Effector memory CD8-positive, alpha-beta T cell (primary cell): ENCODE results near the gene KLHL25.
A peak's percentile ranks its signal among the peaks of the same experiment; 100 is the strongest.

Experiments used
- ATAC-seq: fragments of 150-1000 bp; cut with Tn5 transposase; replicated peaks from 2 replicates; pipeline ENCODE4 v1.10.0; 2021; ENCODE audit warnings: mild to moderate bottlenecking, moderate library complexity
- DNase-seq, 3 experiments: peaks; one replicate each; pipeline ENCODE4 v3.0.0; 2021
- H3K27ac Mint-ChIP-seq, 2 donors: one replicate each; pipeline ENCODE4 v1.8.0; 2022; ENCODE audit warnings: mild to moderate bottlenecking in 2 of 2, mixed read lengths in 2 of 2, moderate library complexity in 2 of 2
- H3K27me3 Mint-ChIP-seq, 2 donors: one replicate each; pipeline ENCODE4 v1.8.0; 2022; ENCODE audit warnings: mixed read lengths in 2 of 2
- H3K36me3 Mint-ChIP-seq: one replicate; pipeline ENCODE4 v1.8.0; 2022; ENCODE audit warnings: mild to moderate bottlenecking, moderate library complexity, mixed read lengths; ENCODE audit not compliant: insufficient read depth
- H3K4me1 Mint-ChIP-seq, 2 donors: one replicate each; pipeline ENCODE4 v1.8.0; 2022; ENCODE audit warnings: low read depth in 2 of 2, mixed read lengths in 2 of 2
- H3K4me3 Mint-ChIP-seq, 2 donors: one replicate each; pipeline ENCODE4 v1.8.0; 2022; ENCODE audit warnings: mild to moderate bottlenecking in 2 of 2, mixed read lengths in 2 of 2, moderate library complexity in 2 of 2
- H3K9me3 Mint-ChIP-seq, 2 donors: one replicate each; pipeline ENCODE4 v1.8.0; 2022; ENCODE audit warnings: mixed read lengths in 2 of 2

Gene KLHL25

GRCh38 chr15:85767785-85768529 is 26.8 kb downstream of the KLHL25 start:
- Mint-ChIP-seq H3K27me3 (no peaks in the 10 kb centered on the region), H3K4me1 (peaks cover 6 to 20% of the 10 kb centered on the region in 2 donors), H3K36me3 (peaks cover 8% of the 10 kb centered on the region), H3K4me3 (no peak overlapping the region), H3K27ac (no peak overlapping the region), H3K9me3 (no peaks in the 10 kb centered on the region)
- no peak for DNase-seq
- ATAC-seq = no peak

- Mint-ChIP-seq H3K27me3 (no peaks in the 10 kb centered on the region), H3K4me1 (peaks cover 5 to 13% of the 10 kb centered on the region in 2 donors)
Measured at GRCh38 chr15:85766001-85766831, 28.5 kb downstream of the KLHL25 start.

GRCh38 chr15:85764649-85765277 is 30.0 kb downstream of the KLHL25 start:
- H3K4me1 Mint-ChIP-seq = peaks cover 5 to 13% of the 10 kb centered on the region in 2 donors
- no peak for ATAC-seq
- H3K36me3 Mint-ChIP-seq = peaks cover 8% of the 10 kb centered on the region
- no peak for DNase-seq
- no peak overlapping the region for H3K4me3 Mint-ChIP-seq
- H3K27me3 Mint-ChIP-seq = no peaks in the 10 kb centered on the region
- no peaks in the 10 kb centered on the region for H3K9me3 Mint-ChIP-seq
- peak overlapping the region in 1 of 2 donors; percentile 35 for H3K27ac Mint-ChIP-seq

More at GRCh38 chr15:85766001-85766831, 28.5 kb downstream of the KLHL25 start:
- ATAC-seq = no peak
- no peak for DNase-seq
- H3K4me3 Mint-ChIP-seq = no peak overlapping the region
- peaks cover 8% of the 10 kb centered on the region for H3K36me3 Mint-ChIP-seq
- no peak overlapping the region for H3K27ac Mint-ChIP-seq
- H3K9me3 Mint-ChIP-seq = no peaks in the 10 kb centered on the region

GRCh38 chr15:85763673-85764633 is 30.8 kb downstream of the KLHL25 start:
- H3K4me3 Mint-ChIP-seq = no peak overlapping the region
- H3K4me1 Mint-ChIP-seq = peaks cover 5 to 13% of the 10 kb centered on the region in 2 donors
- peak overlapping the region in 1 of 2 donors; percentile 35 for H3K27ac Mint-ChIP-seq
- ATAC-seq (no peak), DNase-seq (no peak)
- no peaks in the 10 kb centered on the region for H3K9me3 Mint-ChIP-seq
- H3K36me3 Mint-ChIP-seq = peaks cover 15% of the 10 kb centered on the region
- H3K27me3 Mint-ChIP-seq = no peaks in the 10 kb centered on the region

GRCh38 chr15:85763157-85763556 is 31.6 kb downstream of the KLHL25 start:
- Mint-ChIP-seq H3K9me3 (no peaks in the 10 kb centered on the region), H3K4me1 (peaks cover 5 to 13% of the 10 kb centered on the region in 2 donors)

GRCh38 chr15:85762756-85763127 is 32.0 kb downstream of the KLHL25 start:
- ATAC-seq (no peak), DNase-seq (no peak)
- Mint-ChIP-seq H3K4me3 (no peak overlapping the region), H3K9me3 (no peaks in the 10 kb centered on the region), H3K4me1 (peaks cover 5 to 13% of the 10 kb centered on the region in 2 donors), H3K27me3 (no peaks in the 10 kb centered on the region), H3K36me3 (peaks cover 22% of the 10 kb centered on the region), H3K27ac (no peak overlapping the region)

More at GRCh38 chr15:85763157-85763556, 31.6 kb downstream of the KLHL25 start:
- ATAC-seq (no peak), DNase-seq (no peak)
- H3K4me3 Mint-ChIP-seq = no peak overlapping the region
- H3K27ac Mint-ChIP-seq = no peak overlapping the region
- H3K36me3 Mint-ChIP-seq = peaks cover 17% of the 10 kb centered on the region
- no peaks in the 10 kb centered on the region for H3K27me3 Mint-ChIP-seq

GRCh38 chr15:85762039-85762755 is 32.5 kb downstream of the KLHL25 start:
- Mint-ChIP-seq H3K4me3 (no peak overlapping the region), H3K27me3 (no peaks in the 10 kb centered on the region), H3K27ac (no peak overlapping the region), H3K9me3 (no peaks in the 10 kb centered on the region), H3K4me1 (peaks cover 5 to 8% of the 10 kb centered on the region in 2 donors), H3K36me3 (peaks cover 22% of the 10 kb centered on the region)
- no peak for DNase-seq
- no peak for ATAC-seq

GRCh38 chr15:85761635-85762034 is 33.1 kb downstream of the KLHL25 start:
- H3K4me3 Mint-ChIP-seq = no peak overlapping the region

GRCh38 chr15:85760531-85761371 is 34.0 kb downstream of the KLHL25 start:
- Mint-ChIP-seq H3K9me3 (no peaks in the 10 kb centered on the region), H3K27ac (no peak overlapping the region), H3K4me1 (peaks cover 2 to 3% of the 10 kb centered on the region in 2 donors), H3K4me3 (no peak overlapping the region), H3K36me3 (peaks cover 22% of the 10 kb centered on the region), H3K27me3 (no peaks in the 10 kb centered on the region)
- DNase-seq (no peak), ATAC-seq (no peak)

More at GRCh38 chr15:85761635-85762034, 33.1 kb downstream of the KLHL25 start:
- no peak for DNase-seq
- ATAC-seq = no peak
- no peaks in the 10 kb centered on the region for H3K9me3 Mint-ChIP-seq
- peaks cover 22% of the 10 kb centered on the region for H3K36me3 Mint-ChIP-seq
- peaks cover 5 to 8% of the 10 kb centered on the region in 2 donors for H3K4me1 Mint-ChIP-seq
- no peaks in the 10 kb centered on the region for H3K27me3 Mint-ChIP-seq
- H3K27ac Mint-ChIP-seq = no peak overlapping the region

GRCh38 chr15:85760049-85760448 is 34.7 kb downstream of the KLHL25 start:
- H3K4me1 Mint-ChIP-seq = peaks cover 2 to 3% of the 10 kb centered on the region in 2 donors
- H3K36me3 Mint-ChIP-seq = peaks cover 18% of the 10 kb centered on the region
- ATAC-seq (no peak), DNase-seq (no peak)
- no peaks in the 10 kb centered on the region for H3K9me3 Mint-ChIP-seq
- H3K27me3 Mint-ChIP-seq = no peaks in the 10 kb centered on the region
- no peak overlapping the region for H3K27ac Mint-ChIP-seq
- no peak overlapping the region for H3K4me3 Mint-ChIP-seq

- peaks cover 0 to 2% of the 10 kb centered on the region in 2 donors for H3K4me1 Mint-ChIP-seq
- no peaks in the 10 kb centered on the region for H3K9me3 Mint-ChIP-seq
- H3K27ac Mint-ChIP-seq = no peak overlapping the region
- DNase-seq = no peak
- ATAC-seq = no peak
- peaks cover 24% of the 10 kb centered on the region for H3K36me3 Mint-ChIP-seq
- no peak overlapping the region for H3K4me3 Mint-ChIP-seq
- no peaks in the 10 kb centered on the region for H3K27me3 Mint-ChIP-seq
Measured at GRCh38 chr15:85759376-85759775, 35.3 kb downstream of the KLHL25 start.

- peak overlapping the region in 1 of 2 donors; percentile 57 for H3K27ac Mint-ChIP-seq
- no peak overlapping the region for H3K4me3 Mint-ChIP-seq
- no peak for ATAC-seq
- no peaks in the 10 kb centered on the region for H3K27me3 Mint-ChIP-seq
- H3K9me3 Mint-ChIP-seq = no peaks in the 10 kb centered on the region
- DNase-seq = no peak
- H3K4me1 Mint-ChIP-seq = peaks cover 0 to 2% of the 10 kb centered on the region in 2 donors
- peaks cover 26% of the 10 kb centered on the region for H3K36me3 Mint-ChIP-seq
Measured at GRCh38 chr15:85758655-85758978, 36.1 kb downstream of the KLHL25 start.
